ENCODE measurements around the gene MOK.
"Not testable (repeated sequence)": the region's sequence is repeated elsewhere in the genome, so short reads cannot be mapped to it uniquely, and the experiment has no call there.

Gene MOK

DNA sequence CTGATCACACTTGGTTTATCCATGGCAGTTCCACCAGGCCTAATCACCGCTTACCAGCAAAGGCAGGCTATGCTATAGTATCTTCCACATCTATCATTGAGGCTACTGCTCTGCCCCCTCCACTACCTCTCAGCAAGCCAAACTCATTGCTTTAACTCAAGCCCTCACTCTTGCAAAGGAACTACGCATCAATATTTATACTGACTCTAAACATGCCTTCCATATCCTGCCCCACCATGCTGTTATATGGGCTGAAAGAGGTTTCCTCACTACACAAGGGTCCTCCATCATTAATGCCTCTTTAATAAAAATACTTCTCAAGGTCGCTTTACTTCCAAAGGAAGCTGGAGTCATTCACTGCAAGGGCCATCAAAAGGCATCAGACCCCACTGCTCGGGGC lies 61.2 kb downstream of the MOK start:
- DNase-seq: not testable (repeated sequence)

DNA sequence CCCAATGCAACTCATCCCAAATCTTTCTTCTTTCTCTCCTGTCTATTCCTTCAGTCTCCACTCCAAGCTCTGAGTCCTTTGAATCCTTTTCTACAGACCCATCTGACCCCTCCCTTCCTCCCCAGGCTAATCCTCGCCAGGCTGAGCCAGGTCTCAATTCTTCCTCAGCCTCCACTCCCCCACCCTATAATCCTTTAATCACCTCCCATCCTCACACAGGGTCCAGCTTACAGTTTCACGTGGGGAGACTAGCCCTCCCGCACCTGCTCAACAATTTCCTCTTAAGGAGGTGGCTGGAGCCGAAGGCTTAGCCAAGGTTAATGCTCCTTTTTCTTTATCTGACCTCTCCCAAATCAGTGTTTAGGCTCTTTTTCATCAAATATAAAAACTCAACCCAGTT lies 63.8 kb downstream of the MOK start:
- no peak for DNase-seq

DNA sequence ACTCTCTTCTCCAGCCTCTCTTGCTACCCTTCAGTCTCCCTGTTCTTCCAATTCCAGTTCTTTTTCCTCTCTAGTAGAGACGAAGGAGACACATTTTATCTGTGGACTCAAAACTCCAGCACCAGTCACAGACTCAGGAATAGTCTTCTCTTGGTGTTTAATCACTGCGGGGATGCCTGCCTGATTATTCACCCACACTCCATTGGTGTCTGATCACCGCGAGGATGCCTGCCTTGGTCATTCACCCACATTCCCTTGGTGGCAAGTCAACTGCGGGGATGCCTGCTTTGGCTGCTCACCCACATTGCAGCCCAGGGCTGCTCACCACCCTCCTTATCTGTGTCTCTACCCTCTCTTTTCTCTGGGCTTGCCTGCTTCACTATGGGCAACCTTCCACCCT lies 64.5 kb downstream of the MOK start:
- not testable (repeated sequence) for DNase-seq

DNA sequence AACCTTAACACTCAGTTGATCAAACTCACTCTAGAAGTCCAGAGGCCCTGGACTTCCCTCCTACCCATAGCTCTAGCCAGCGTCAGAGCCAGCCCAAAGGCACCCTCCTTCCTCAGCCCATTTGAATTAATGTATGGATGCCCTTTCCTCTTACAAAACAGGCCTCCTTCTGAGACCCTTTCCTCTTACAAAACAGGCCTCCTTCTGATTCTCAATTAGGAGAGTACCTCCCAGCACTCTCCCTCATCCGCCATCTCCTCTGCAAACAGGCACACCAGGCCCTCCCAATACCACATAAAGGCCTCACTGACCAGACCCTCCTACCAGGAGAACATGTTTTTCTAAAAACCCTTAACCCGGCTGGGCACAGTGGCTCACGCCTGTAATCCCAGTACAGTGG lies 65.7 kb downstream of the MOK start:
- no peak for DNase-seq

DNA sequence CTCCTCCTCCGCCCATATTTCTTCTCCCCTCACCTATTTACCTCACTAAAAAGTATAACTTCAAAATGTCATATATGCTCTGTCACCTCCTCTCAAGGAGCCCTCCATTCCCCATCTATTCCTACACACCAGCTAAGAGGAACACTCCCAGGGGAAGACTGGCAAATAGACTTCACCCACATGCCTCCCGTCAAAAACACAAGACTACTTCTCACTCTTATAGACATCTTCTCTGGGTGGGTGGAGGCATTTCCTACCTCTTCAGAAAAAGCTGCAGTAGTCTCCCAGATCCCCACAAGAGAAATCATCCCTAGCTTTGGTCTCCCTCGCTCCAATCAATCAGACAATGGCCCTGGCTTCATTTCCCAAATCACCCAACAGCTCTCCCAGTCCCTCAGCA lies 66.2 kb downstream of the MOK start:
- DNase-seq: no peak

DNA sequence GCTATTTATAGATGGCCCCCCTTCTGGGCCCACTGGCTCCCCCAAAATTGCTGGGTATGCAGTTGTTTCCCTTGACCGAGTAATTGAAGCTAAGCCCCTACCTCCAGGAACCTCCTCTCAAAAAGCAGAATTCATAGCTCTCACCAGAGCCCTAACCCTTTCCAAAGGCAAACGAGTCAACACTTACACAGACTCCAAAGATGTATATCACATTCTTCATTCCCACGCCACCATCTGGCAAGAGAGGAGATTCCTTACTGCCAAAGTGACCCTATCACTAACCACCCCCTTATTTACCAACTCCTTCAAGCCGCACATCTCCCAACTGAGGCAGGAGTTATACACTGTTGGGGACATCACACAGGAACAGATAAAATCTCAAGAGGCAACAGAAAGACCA lies 66.8 kb downstream of the MOK start:
- no peak for DNase-seq

DNA sequence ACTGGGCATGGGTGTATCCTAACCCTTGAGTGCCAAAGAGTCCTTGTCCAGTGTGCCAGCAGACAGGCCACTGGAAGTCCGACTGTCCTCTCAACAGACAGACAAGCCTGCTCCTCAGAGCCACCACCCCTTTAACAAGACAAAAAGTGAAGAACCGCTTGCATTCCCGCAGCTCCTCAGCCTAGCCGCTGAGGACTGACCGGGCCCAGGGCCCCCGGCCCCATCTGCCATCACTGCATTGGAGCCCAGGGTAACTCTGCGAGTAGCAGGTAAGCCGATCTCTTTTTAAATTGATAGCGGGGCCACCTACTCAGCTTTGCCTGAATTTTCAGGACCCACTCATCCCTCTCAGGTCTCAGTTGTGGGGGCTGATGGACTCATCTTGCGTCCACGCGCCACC lies 68.9 kb downstream of the MOK start:
- no peak for DNase-seq

DNA sequence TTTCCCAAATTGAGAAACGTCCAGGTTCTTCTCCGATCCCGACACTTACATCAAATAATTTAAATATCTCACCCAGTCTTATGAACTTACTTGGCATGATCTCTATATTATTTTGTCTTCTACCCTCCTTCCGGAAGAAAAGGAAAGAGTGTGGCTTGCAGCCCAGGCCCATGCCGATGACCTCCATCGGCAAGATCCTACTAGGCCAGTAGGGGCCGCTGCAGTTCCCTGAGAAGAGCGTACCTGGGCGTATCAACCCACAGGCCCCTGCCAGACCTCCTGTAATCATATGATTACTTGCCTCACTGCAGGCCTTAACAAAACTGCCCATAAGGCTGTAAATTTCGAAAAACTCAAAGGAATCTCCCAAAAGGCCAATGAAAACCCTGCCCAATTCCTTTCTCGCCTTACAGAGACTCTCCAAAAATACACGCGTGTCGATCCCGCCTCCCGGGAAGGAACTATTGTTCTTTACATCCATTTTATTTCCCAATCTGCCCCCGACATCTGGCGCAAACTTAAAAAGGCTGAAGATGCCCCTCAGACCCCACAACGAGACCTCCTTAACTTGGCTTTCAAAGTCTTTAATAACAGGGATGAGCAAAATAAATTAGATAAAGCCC lies 69.6 kb downstream of the MOK start:
- no peak for DNase-seq

DNA sequence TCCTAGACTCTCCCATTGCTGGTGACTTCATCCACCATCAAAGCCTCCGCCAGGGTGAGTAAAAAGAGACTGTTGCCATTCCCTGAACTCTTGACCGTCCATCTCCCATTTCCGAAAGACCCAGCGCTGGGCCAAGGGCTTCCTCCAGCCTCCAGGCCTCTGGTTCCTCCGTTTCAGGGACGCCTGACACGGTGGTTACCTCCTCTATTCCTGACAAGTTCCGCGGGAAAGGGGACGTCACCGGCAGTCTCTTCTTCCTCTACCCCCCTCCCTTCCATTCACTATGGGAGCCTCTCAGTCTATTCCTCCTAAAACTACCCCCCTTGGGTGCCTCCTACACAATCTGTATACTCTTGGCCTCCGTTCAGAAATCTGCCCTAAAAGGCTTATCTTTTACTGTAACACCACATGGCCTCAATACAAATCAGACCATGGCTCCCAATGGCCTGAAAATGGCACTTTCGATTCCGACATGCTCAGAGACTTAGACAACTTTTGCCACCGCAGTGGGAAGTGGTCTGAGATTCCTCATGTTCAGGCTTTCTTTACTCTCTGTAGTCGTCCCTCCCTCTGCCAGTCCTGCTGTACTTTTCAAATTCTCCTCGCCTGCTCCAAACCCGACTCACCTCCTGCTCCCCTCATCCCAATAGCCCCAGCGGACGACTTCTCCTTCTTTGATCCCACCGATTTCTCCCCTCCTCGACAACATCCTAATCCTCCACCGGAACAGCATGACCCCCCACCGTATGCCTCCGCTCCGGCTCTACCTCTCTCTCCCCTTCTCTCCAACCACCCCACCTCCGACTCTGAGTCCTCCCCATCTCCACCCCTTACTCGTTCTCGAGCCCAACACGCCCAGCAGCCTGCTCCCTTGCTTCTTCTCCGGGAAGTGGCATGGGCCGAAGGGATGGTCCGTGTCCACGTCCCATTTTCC lies 70.4 kb downstream of the MOK start:
- DNase-seq: no peak

DNA sequence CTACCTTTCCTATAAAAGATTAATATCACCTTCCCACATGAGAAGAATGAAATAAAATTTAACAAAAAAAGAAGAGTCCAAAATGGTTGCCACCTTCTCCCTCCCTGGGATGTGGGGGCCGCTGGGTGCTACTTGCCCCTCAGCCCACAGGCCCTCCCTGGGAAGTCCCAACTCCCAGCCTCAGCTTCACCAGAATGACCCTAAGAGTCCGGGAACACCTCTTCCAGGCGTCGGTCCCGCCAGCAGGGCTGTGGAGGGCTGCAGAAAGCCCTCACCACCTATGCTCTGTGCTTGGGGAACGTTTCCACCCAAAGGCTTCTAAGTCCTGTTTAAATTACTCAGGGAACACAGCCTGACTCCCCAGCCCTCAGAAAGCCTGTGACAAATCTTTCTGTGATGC lies 71.9 kb downstream of the MOK start:
- no peak for DNase-seq

DNA sequence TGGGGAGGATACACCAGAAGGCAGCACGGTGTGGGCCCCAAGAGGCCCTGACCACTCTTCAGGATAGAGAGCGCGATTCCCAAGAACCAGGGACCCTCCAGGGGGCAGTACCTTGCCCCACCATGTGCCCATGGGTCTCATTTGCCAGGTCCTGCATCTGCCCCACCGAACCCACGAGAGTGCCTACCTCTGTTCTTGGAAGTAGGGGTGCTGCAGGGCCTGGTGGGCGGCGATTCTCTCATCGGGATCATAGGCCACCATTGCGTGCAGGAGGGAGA lies 72.7 kb downstream of the MOK start:
- no peak for DNase-seq

DNA sequence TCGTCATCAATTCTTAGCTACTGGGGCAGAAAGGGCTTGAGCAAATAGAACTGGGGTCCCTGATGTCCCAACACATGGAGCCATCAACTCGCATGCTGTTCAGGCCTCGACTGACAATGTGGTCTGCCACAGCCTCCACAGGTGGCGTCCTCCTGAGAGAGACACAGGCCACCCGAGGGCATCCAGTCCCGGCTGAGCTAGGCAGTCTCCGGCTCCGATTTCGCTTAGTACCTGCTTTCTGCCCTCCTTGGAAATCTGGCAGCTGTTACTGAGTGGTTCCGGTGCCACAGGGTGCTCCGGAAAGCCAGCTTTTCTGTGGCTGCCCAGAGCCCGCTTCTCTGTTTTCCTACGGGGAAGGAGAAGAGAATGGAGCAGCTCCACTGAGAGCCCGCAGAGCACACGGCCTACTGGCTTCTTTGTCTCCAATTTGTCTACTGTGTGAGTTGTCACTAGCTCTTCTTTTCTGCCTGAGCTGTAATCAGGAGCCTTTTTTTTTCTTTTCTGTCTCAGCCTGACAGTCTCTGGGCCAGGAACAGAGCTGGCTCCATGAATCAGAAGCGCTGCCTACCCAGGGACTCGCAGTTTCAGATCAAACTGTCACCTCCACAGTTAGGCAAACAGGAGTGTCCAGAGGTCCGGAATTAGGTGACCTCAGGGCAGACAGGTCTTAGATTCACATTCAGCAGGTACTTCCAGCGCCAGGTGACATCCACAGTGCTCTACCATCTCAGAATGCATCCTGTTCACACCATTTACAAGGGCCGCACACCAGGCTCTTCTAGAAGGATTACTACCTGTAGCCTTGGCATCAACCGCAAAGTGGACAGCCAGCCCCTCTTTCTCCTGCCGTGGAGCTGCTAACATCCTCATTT lies 73.3 kb downstream of the MOK start:
- no peak for DNase-seq

DNA sequence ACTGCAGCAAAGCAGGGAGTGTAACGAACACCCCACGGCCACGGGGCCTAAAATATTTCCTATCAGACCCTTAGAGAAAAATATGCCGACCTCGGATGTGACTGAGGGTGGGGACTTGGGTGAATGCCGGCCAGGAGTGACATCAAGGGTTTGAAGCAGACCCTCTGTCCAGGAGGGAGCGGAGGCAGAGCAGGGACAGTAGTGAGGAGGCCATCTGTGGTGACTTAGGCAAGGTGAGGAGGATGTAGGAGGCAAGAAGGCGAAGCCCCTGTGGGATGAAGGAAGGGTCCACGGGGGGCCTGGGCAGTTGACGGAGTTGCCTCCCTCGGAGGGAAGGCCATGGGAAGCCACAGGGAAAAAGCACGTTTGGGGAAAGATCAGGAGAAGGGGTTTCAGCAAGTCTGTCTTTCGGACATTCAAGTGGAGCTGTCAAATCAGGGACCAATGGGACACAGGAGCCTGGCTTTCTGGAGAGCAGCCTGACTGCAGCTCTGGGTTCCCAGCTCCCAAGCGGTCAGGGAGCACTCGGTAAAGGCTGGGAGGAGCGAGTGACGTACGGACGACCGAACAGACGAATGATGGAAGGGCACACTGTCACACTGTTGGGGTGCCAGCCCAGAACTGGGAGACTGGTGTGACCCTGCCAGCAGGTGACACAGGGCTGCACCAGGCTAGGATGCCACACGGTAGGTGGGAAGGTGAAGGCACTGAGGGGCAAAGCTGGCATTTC lies 74.3 kb downstream of the MOK start:
- DNase-seq: no peak

DNA sequence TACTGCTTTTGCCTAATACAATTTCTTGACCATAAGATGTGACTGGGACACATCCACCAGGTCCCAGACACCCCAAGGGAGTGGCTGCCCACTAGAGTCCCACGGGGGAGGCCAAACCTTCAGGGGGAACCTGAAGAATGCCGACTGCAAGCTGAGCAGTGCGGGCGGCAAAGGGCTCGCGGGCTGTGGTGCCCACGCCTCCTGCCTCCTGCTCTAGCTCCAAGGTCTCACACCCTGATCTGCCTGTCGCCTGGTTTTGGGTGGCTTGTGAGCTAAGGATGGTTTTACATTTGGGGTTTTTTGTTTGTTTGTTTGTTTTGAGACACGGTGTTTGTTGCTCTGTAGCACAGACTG lies 75.2 kb downstream of the MOK start:
- no peak for DNase-seq

DNA sequence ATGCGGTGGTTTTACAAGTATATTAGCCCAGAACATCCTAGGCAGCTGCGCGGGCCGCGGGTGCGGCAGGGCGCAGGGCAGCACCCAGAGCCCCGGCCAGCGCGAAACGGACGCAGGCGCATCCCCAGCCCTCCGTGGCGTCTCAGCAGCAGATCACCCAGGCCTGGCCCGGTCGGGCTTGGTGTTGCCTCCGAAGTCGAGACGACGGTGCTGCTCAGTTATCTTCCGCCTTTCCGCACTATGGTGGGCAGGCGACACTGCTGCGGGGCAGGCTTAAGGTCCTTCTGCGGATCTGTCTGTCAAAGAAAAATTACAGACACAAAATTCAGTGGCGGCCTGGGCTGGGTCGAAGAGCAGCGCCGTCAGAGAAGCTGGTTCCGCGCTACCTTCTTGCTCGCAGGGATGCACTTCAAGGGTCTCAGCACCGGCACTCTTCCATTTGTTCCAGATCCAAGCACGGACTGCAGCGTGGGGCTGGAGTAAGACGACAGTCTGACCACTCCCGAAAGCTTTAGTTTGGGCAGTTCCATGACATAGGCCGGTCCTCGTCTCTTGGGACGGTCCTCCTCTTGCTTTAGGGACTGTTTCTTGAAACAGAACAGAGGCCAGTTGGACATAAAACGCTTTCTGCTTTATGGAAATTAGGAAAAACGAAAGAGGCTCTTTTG lies 75.8 kb downstream of the MOK start:
- DNase-seq: no peak

DNA sequence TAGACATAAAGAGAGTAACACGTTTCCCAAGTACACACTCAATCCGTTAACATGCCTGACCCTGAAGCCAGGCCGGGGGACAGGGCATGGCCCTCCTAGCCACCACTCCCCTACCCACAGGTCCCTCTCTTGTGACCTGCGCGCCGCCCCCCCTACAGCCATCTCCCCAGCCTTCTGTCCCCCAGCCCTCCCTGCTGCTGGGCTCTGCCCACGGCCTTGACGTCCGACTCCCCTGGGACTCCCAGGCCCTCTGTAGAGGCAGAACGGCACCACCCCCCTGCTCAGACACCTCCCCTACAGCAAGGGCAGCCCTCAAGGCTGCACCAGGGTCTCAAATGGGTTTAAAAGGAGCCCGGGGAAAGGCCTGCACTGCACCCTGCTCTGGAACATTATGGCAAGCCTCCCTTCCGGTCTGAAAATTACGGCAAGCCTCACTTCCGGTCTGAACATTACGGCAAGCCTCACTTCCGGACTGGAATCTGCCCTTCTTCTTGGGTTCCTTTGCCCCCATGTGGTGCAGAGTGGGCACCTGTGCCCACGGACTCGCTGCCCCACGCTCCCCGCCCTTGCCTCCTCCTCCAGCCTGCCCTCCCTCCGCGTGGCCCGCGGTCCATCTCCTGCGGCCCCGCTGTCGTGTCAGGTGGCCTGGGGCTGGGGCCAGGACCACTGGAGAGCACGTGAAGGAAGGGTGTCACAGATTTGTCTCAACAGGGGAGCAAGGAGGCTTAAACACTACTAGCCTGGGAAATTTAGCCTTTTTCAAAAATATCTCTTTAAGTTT lies 77.6 kb downstream of the MOK start:
- DNase-seq: no peak

DNA sequence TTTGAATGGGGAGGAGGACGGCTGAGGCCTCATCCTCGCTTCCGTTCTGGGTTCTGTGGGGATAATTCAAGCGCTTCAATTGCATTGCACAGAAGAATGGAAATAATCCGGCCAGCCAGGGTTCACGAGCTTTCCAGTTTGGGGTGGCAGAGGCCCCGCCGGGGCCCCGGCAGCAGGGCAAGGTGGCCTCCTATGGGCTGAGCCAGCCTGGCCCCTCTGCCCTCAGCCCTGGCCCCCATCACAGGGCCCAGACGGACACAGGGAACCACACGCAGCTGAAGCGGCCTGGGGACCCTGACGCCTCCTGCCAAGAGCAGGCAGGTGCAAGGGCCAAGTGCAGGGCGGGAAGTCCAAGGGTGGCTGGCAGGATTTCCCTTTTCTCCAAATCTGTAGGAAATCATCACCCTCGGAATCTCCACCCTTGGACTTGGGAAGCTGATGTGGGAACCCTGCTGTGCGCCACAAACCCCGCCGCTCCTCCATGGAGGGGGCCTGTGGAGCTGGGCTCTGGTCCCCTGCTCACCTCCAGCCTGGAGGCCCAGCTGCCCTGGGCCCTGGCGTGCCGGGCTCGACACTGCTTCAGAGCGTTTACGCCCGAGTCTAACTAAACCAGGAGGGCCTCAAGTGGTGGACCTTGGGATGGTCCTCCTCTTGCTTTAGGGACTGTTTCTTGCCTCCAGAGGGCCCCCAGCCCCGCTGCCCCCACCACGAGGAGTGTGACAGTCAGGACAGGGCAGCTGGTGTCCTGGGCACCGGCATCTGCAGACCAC lies 78.4 kb downstream of the MOK start:
- DNase-seq: no peak

DNA sequence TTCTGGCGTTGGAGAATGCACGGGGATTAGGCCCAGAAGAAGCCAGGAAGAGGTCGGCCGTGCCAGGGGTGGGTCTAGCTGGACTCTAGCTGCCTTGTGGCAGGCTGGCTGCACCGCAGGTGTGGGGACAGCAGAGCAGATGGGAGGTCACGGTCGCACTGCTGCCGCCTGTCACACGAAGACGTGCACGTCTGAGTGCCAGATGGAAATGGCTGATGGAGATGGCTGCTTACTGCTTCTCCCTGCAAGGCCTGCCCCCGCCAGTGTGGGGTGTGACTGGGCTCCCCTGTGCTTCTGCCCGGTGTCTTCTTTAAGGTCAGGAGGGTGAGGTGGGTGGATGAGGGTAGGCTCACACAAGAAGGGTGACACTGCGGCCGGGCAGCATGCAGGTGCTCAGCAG lies 79.0 kb downstream of the MOK start:
- DNase-seq: no peak

DNA sequence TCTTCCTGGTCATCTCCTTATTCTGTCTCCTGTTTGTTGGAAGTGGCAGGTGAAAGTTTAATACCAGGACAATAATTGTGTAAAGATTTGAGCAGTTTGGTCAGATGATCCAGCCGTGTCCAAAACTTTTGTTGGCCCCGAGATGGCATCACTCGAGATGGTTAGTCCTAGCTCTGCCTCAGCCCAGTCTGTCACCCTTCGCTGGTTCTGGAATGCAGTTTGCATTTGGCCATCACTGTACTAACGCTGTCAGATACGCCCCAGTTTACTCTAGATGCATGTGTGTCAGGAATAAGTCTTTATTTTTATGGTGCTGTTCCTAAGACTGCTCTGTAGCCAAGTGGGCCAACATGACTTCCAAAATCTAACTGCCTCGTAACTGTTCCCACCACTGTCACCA lies 79.6 kb downstream of the MOK start:
- no peak for DNase-seq

DNA sequence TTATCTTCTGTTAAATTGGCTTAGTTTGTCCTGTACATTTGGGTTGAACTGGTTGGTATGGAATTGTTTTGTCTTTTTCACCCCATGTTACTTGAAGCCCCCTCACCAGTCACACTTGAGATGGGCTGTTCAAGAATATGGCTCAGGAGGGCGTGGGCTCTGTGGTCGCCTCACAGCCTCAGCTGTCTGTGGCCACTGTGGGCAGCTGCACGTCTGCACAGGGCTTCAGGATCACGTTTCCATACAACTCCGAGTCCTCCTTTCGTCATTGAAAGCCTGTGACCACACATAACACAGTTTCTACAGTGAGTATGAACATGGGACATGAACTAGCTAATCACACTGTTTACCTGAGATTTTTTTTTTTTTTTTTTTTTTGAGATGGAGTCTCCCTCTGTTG lies 81.3 kb downstream of the MOK start:
- DNase-seq: no peak

DNA sequence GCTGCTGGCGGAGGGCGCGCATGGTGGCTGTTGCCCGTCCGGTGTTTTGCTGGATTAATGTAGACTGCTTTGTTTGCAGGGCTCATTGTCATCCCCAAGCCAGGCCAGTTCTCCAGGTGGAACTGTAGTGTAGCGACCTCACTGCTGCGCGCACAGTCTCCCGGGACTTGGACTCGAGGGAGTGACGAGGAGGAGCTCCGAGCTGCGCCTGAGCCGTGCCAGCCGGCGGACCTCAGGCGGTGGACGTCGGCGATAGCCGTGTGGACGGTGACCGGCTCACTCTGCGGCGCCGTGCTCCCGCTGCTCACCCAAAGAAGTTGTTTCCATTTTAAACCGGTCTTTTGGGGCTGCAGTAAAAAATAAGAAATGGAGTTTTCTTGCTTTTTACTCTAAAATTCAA lies 82.2 kb downstream of the MOK start:
- no peak for DNase-seq

All from NCI-H1417 treated with DMSO at 0.1 percent for 48 hours (cell line).